Astrocyte (in vitro differentiated cells and primary cell): ENCODE measurements around the gene FLNC. TPM values are rescaled to one million over a fixed set of nuclear protein-coding genes. Genes with fewer than 3 reads are reported as not detected.

Experiments
- DNase-seq: peaks from one replicate; pipeline ENCODE4 v3.0.0-alpha.2; 2010; ENCODE audit warnings: low read depth
- FAIRE-seq: peaks from 2 replicates; lab custom pipeline; 2011; peaks lifted over from hg19 to GRCh38; lab: Jason Lieb, UNC
- H2AFZ ChIP-seq: 2 replicates; pipeline ENCODE4 v1.6.0; 2012; ENCODE audit warnings: low read depth, low read length, inconsistent platforms
- H3K27ac ChIP-seq: 2 replicates; pipeline ENCODE4 v1.5.1; 2011; ENCODE audit warnings: low read depth, low read length, inconsistent platforms
- H3K27me3 ChIP-seq: 2 replicates; pipeline ENCODE4 v1.6.0; 2011; ENCODE audit warnings: low read length, inconsistent platforms; ENCODE audit not compliant: insufficient read depth
- H3K36me3 ChIP-seq: 2 replicates; pipeline ENCODE4 v1.5.1; 2011; ENCODE audit warnings: low read length, inconsistent platforms; ENCODE audit not compliant: insufficient read depth
- H3K4me1 ChIP-seq: 2 replicates; pipeline ENCODE4 v1.5.1; 2011; ENCODE audit warnings: low read length, inconsistent platforms; ENCODE audit not compliant: insufficient read depth
- H3K4me2 ChIP-seq: 2 replicates; pipeline ENCODE4 v1.6.0; 2012; ENCODE audit warnings: low read length, inconsistent platforms
- H3K4me3 ChIP-seq: 2 replicates; pipeline ENCODE4 v1.5.1; 2011; ENCODE audit warnings: low read depth, mild to moderate bottlenecking, low read length, inconsistent platforms; ENCODE audit not compliant: insufficient read depth
- H3K79me2 ChIP-seq: 2 replicates; pipeline ENCODE4 v1.6.0; 2012; ENCODE audit warnings: mild to moderate bottlenecking, low read length, inconsistent platforms; ENCODE audit not compliant: insufficient read depth
- H3K9ac ChIP-seq: 2 replicates; pipeline ENCODE4 v1.6.0; 2012; ENCODE audit warnings: mild to moderate bottlenecking, low read length, inconsistent platforms
- H3K9me3 ChIP-seq: 2 replicates; pipeline ENCODE4 v1.5.1; 2012; ENCODE audit warnings: low read depth, mild to moderate bottlenecking, low read length, inconsistent platforms; ENCODE audit not compliant: insufficient read depth
- H4K20me1 ChIP-seq: 2 replicates; pipeline ENCODE4 v1.6.0; 2012; ENCODE audit warnings: low read length, inconsistent platforms; ENCODE audit not compliant: insufficient read depth
- H3K27ac Mint-ChIP-seq: one replicate; pipeline ENCODE4 v1.8.0; 2021; ENCODE audit warnings: mild to moderate bottlenecking, mixed read lengths; ENCODE audit not compliant: unreplicated experiment
- H3K27me3 Mint-ChIP-seq: one replicate; pipeline ENCODE4 v1.8.0; 2021; ENCODE audit warnings: low read depth, mixed read lengths; ENCODE audit not compliant: unreplicated experiment
- H3K36me3 Mint-ChIP-seq: one replicate; pipeline ENCODE4 v1.8.0; 2021; ENCODE audit warnings: low read depth, mixed read lengths; ENCODE audit not compliant: unreplicated experiment
- H3K4me1 Mint-ChIP-seq: one replicate; pipeline ENCODE4 v1.8.0; 2021; ENCODE audit warnings: low read depth, mixed read lengths; ENCODE audit not compliant: unreplicated experiment
- H3K4me3 Mint-ChIP-seq: one replicate; pipeline ENCODE4 v1.8.0; 2021; ENCODE audit warnings: mild to moderate bottlenecking, moderate library complexity, mixed read lengths; ENCODE audit not compliant: unreplicated experiment
- H3K9me3 Mint-ChIP-seq: one replicate; pipeline ENCODE4 v1.8.0; 2021; ENCODE audit warnings: mild to moderate bottlenecking, mixed read lengths; ENCODE audit not compliant: unreplicated experiment
- CTCF ChIP-seq: IDR thresholded peaks from 2 replicates; pipeline ENCODE4 v1.5.1; 2011; ENCODE audit warnings: low read depth, mild to moderate bottlenecking, inconsistent platforms, low read length, moderate library complexity; ENCODE audit not compliant: insufficient read depth
- EZH2 ChIP-seq: IDR thresholded peaks from 2 replicates; pipeline ENCODE4 v1.6.1; 2012; ENCODE audit warnings: mild to moderate bottlenecking, low read length, inconsistent platforms; ENCODE audit not compliant: insufficient read depth
- total RNA-seq: library from RNA; stranded (reverse); gene quantifications from 2 replicates; pipeline ENCODE4 v1.2.1, GENCODE V29; 2021

FLNC gene
- total RNA-seq, 1 donor from 2014 or later, result 364 TPM

GRCh38 chr7:128878226-128879105 lies 48.3 kb downstream of the FLNC start:
- Histone ChIP-seq H2AFZ (no peak overlapping the region), H4K20me1 (no peaks in the 10 kb centered on the region), H3K36me3 (no peaks in the 10 kb centered on the region), H3K9ac (no peak overlapping the region), H3K9me3 (no peaks in the 10 kb centered on the region), H3K27me3 (no peaks in the 10 kb centered on the region), H3K79me2 (no peaks in the 10 kb centered on the region), H3K4me1 (no peaks in the 10 kb centered on the region), H3K4me2 (no peak overlapping the region), H3K4me3 (no peak overlapping the region), H3K27ac (no peak overlapping the region)
- Mint-ChIP-seq H3K27ac (no peak overlapping the region), H3K4me3 (no peak overlapping the region), H3K9me3 (no peaks in the 10 kb centered on the region), H3K36me3 (no peaks in the 10 kb centered on the region), H3K4me1 (no peaks in the 10 kb centered on the region), H3K27me3 (peaks cover 35% of the 10 kb centered on the region)
- DNase-seq, result no peak
- TF ChIP-seq EZH2 (no peak), CTCF (no peak)
- no peak for FAIRE-seq

GRCh38 chr7:128879461-128879938 lies 49.3 kb downstream of the FLNC start:
- H3K36me3 Mint-ChIP-seq, result no peaks in the 10 kb centered on the region
- H3K9me3 ChIP-seq, result no peaks in the 10 kb centered on the region
- FAIRE-seq (no peak), DNase-seq (no peak)
- no peaks in the 10 kb centered on the region for H3K4me1 Mint-ChIP-seq
- H3K4me3 ChIP-seq, result no peak overlapping the region
- no peak overlapping the region for H2AFZ ChIP-seq
- no peaks in the 10 kb centered on the region for H3K9me3 Mint-ChIP-seq
- H3K27ac ChIP-seq, result no peak overlapping the region
- no peak overlapping the region for H3K4me3 Mint-ChIP-seq
- H3K79me2 ChIP-seq, result no peaks in the 10 kb centered on the region
- no peaks in the 10 kb centered on the region for H4K20me1 ChIP-seq
- H3K4me2 ChIP-seq, result peak overlapping the region; percentile 37
- no peak for TF ChIP-seq EZH2
- no peaks in the 10 kb centered on the region for H3K4me1 ChIP-seq
- H3K27ac Mint-ChIP-seq, result no peak overlapping the region
- H3K9ac ChIP-seq, result no peak overlapping the region
- H3K27me3 Mint-ChIP-seq, result peaks cover 37% of the 10 kb centered on the region
- H3K27me3 ChIP-seq, result no peaks in the 10 kb centered on the region
- H3K36me3 ChIP-seq, result no peaks in the 10 kb centered on the region

- H3K36me3 ChIP-seq, result no peaks in the 10 kb centered on the region
- no peaks in the 10 kb centered on the region for H3K4me1 Mint-ChIP-seq
- DNase-seq, result peak; percentile 37
- no peak overlapping the region for H2AFZ ChIP-seq
- H3K9me3 Mint-ChIP-seq, result no peaks in the 10 kb centered on the region
- no peaks in the 10 kb centered on the region for H3K4me1 ChIP-seq
- no peaks in the 10 kb centered on the region for H3K36me3 Mint-ChIP-seq
- no peaks in the 10 kb centered on the region for H3K79me2 ChIP-seq
- H3K27me3 Mint-ChIP-seq, result peaks cover 42% of the 10 kb centered on the region
- no peak overlapping the region for H3K4me3 ChIP-seq
- no peak overlapping the region for H3K4me3 Mint-ChIP-seq
- no peak for FAIRE-seq
- H3K27me3 ChIP-seq, result no peaks in the 10 kb centered on the region
- peak overlapping the region; percentile 37 for H3K4me2 ChIP-seq
- H3K27ac ChIP-seq, result no peak overlapping the region
- H3K9me3 ChIP-seq, result no peaks in the 10 kb centered on the region
- no peaks in the 10 kb centered on the region for H4K20me1 ChIP-seq
- no peak overlapping the region for H3K27ac Mint-ChIP-seq
- peak; percentile 56 for TF ChIP-seq CTCF
- TF ChIP-seq EZH2, result no peak
- no peak overlapping the region for H3K9ac ChIP-seq
Observed at GRCh38 chr7:128879939-128880746, 49.9 kb downstream of the FLNC start.
